H1 (cell line): ENCODE results near the gene SMIM32. TPM values are rescaled to one million over a fixed set of nuclear protein-coding genes. Genes with fewer than 3 reads are reported as not detected.

Source experiments
- CTCF ChIA-PET: fragments of 300-600 bp; sonication (Branson Sonifier 250); formaldehyde crosslinking; loops from one replicate; lab custom pipeline; 2021; ENCODE audit not compliant: partially characterized antibody; lab: Charles Lee
- POLR2A ChIA-PET: fragments of 300-600 bp; sonication (Branson Sonifier 250); formaldehyde crosslinking; loops from one replicate; lab custom pipeline; 2021; ENCODE audit warnings: inconsistent platforms; ENCODE audit not compliant: partially characterized antibody; lab: Charles Lee
- DNase-seq, 2 experiments: peaks; one replicate each; pipeline versions ENCODE4 v3.0.0 to v3.0.0-alpha.2; 2010 to 2022; ENCODE audit warnings: low spot score in 2 of 2, low read depth in 1 of 2, mixed read lengths in 1 of 2
- FAIRE-seq: peaks from 2 replicates; lab custom pipeline; 2011; peaks lifted over from hg19 to GRCh38; lab: Jason Lieb, UNC
- H2AFZ ChIP-seq: 2 replicates; pipeline ENCODE4 v1.8.1; 2012; ENCODE audit warnings: low read length, inconsistent platforms
- H2AK5ac ChIP-seq: 2 replicates; pipeline ENCODE4 v1.6.1; 2013; ENCODE audit warnings: low read depth, low read length
- H2BK120ac ChIP-seq: replicated peaks from 2 replicates; pipeline ENCODE3; 2013; ENCODE audit warnings: low read depth, low read length, inconsistent platforms
- H2BK12ac ChIP-seq: 2 replicates; pipeline ENCODE4 v1.6.1; 2013; ENCODE audit warnings: low read depth, low read length
- H2BK15ac ChIP-seq: 2 replicates; pipeline ENCODE4 v1.6.1; 2013; ENCODE audit warnings: low read length
- H2BK20ac ChIP-seq: 2 replicates; pipeline ENCODE4 v1.6.1; 2013; ENCODE audit warnings: low read length
- H2BK5ac ChIP-seq: 2 replicates; pipeline ENCODE4 v1.6.1; 2013; ENCODE audit warnings: low read depth, low read length
- H3K14ac ChIP-seq: 2 replicates; pipeline ENCODE4 v1.6.1; 2013; ENCODE audit warnings: inconsistent platforms; ENCODE audit not compliant: insufficient read length
- H3K18ac ChIP-seq: 2 replicates; pipeline ENCODE4 v1.6.1; 2013; ENCODE audit warnings: low read length; ENCODE audit errors: extremely low read depth
- H3K23ac ChIP-seq: 2 replicates; pipeline ENCODE4 v1.6.1; 2013; ENCODE audit warnings: inconsistent platforms; ENCODE audit not compliant: insufficient read length
- H3K23me2 ChIP-seq: 2 replicates; pipeline ENCODE4 v1.6.1; 2013; ENCODE audit warnings: low read depth, low read length
- H3K27ac ChIP-seq: 2 replicates; pipeline ENCODE4 v1.6.1; 2011; ENCODE audit warnings: low read depth, low read length, inconsistent platforms
- H3K27me3 ChIP-seq, 4 experiments: replicated peaks in 1 of 4; 1 replicate in 1 of 4; 2 replicates in 3 of 4; pipeline versions ENCODE4 v1.6.1 to v1.8.1; 2011 to 2013; ENCODE audit warnings: low read length in 3 of 4, mild to moderate bottlenecking in 3 of 4, inconsistent platforms in 2 of 4, mixed read lengths in 2 of 4, moderate library complexity in 1 of 4; ENCODE audit not compliant: control insufficient read depth in 3 of 4, insufficient read depth in 3 of 4; ENCODE audit errors: extremely low read depth in 1 of 4
- H3K36me3 ChIP-seq, 4 experiments: 2 replicates each; pipeline versions ENCODE4 v1.6.1 to v1.8.1; 2011 to 2013; ENCODE audit warnings: mild to moderate bottlenecking in 4 of 4, low read length in 3 of 4, moderate library complexity in 2 of 4, control low read depth in 1 of 4, inconsistent platforms in 1 of 4; ENCODE audit not compliant: insufficient read depth in 4 of 4, control insufficient read depth in 2 of 4
- H3K4ac ChIP-seq: replicated peaks from 2 replicates; pipeline ENCODE3; 2013; ENCODE audit warnings: low read length, low read depth, mixed read lengths, inconsistent platforms; ENCODE audit not compliant: insufficient read length
- H3K4me1 ChIP-seq, 4 experiments: replicated peaks in 1 of 4; 1 replicate in 1 of 4; 2 replicates in 3 of 4; pipeline versions ENCODE4 v1.6.1 to v1.8.1; 2011 to 2013; ENCODE audit warnings: low read length in 3 of 4, inconsistent platforms in 2 of 4, mixed read lengths in 1 of 4; ENCODE audit not compliant: insufficient read depth in 4 of 4, control insufficient read depth in 3 of 4
- H3K4me2 ChIP-seq, 2 experiments: 2 replicates each; pipeline versions ENCODE4 v1.6.1 to v1.8.1; 2011 to 2013; ENCODE audit warnings: low read depth in 2 of 2, low read length in 2 of 2, control low read depth in 1 of 2, inconsistent platforms in 1 of 2, mild to moderate bottlenecking in 1 of 2; ENCODE audit not compliant: insufficient read depth in 1 of 2
- H3K4me3 ChIP-seq, 4 experiments: fragments of 200-600, 300-600 bp in 1 of 4; sonication (generic), shearing (Covaris generic), sonication (Bioruptor Twin) in 1 of 4; 2 replicates each; pipeline versions ENCODE4 v1.5.1 to v1.8.1; 2011 to 2016; ENCODE audit warnings: low read length in 4 of 4, low read depth in 3 of 4, control low read depth in 2 of 4, inconsistent platforms in 2 of 4, mild to moderate bottlenecking in 2 of 4, mixed read lengths in 1 of 4, moderate library complexity in 1 of 4; ENCODE audit not compliant: insufficient read depth in 2 of 4; ENCODE audit errors: extremely low read depth in 1 of 4
- H3K56ac ChIP-seq: replicated peaks from 2 replicates; pipeline ENCODE3; 2013; ENCODE audit warnings: low read depth, mild to moderate bottlenecking, mixed read lengths, low read length, inconsistent platforms; ENCODE audit not compliant: insufficient read length
- H3K79me1 ChIP-seq: 2 replicates; pipeline ENCODE4 v1.6.1; 2013; ENCODE audit warnings: low read depth, low read length, control low read depth
- H3K79me2 ChIP-seq, 2 experiments: 2 replicates each; pipeline versions ENCODE4 v1.6.1 to v1.8.1; 2012 to 2013; ENCODE audit warnings: low read length in 2 of 2, mild to moderate bottlenecking in 2 of 2, inconsistent platforms in 1 of 2; ENCODE audit not compliant: insufficient read depth in 2 of 2, control insufficient read depth in 1 of 2
- H3K9ac ChIP-seq, 4 experiments: replicated peaks in 1 of 4; 1 replicate in 1 of 4; 2 replicates in 3 of 4; pipeline versions ENCODE4 v1.6.1 to v1.8.1; 2011 to 2013; ENCODE audit warnings: low read depth in 3 of 4, low read length in 3 of 4, control low read depth in 2 of 4, mild to moderate bottlenecking in 2 of 4, moderate library complexity in 2 of 4, inconsistent platforms in 1 of 4; ENCODE audit errors: extremely low read depth in 1 of 4
- H3K9me3 ChIP-seq, 2 experiments: 2 replicates each; pipeline versions ENCODE4 v1.6.1 to v1.8.1; 2012 to 2013; ENCODE audit warnings: mild to moderate bottlenecking in 2 of 2, moderate library complexity in 2 of 2, control low read depth in 1 of 2, inconsistent platforms in 1 of 2, low read depth in 1 of 2, low read length in 1 of 2, mixed read lengths in 1 of 2; ENCODE audit not compliant: insufficient read depth in 2 of 2
- H4K20me1 ChIP-seq, 2 experiments: replicated peaks in 1 of 2; 2 replicates each; pipeline versions ENCODE3 to v1.8.1; 2011 to 2013; ENCODE audit warnings: inconsistent platforms in 2 of 2, low read length in 2 of 2, mild to moderate bottlenecking in 1 of 2; ENCODE audit not compliant: insufficient read depth in 2 of 2, control insufficient read depth in 1 of 2
- H4K5ac ChIP-seq: 2 replicates; pipeline ENCODE4 v1.6.1; 2013; ENCODE audit warnings: low read length, low read depth, mixed read lengths, inconsistent platforms; ENCODE audit not compliant: insufficient read length
- H4K8ac ChIP-seq: 2 replicates; pipeline ENCODE4 v1.8.0; 2013; ENCODE audit warnings: mild to moderate bottlenecking, moderate library complexity, low read length, inconsistent platforms; ENCODE audit not compliant: insufficient read depth; ENCODE audit errors: extremely low read depth
- H4K91ac ChIP-seq: replicated peaks from 2 replicates; pipeline ENCODE3; 2013; ENCODE audit warnings: low read length, mixed read lengths, inconsistent platforms; ENCODE audit not compliant: insufficient read length
- FOSL1 ChIP-seq: IDR thresholded peaks from 2 replicates; pipeline ENCODE4 v1.6.1; 2011; ENCODE audit warnings: mild to moderate bottlenecking, low read depth, low read length, moderate library complexity; ENCODE audit not compliant: insufficient read depth
- GABPA ChIP-seq: IDR thresholded peaks from 2 replicates; pipeline ENCODE4 v1.6.1; 2011; ENCODE audit warnings: mild to moderate bottlenecking, low read length, moderate library complexity, borderline replicate concordance; ENCODE audit not compliant: insufficient read depth
- SP2 ChIP-seq: IDR thresholded peaks from 2 replicates; pipeline ENCODE4 v1.6.1; 2012; ENCODE audit warnings: mild to moderate bottlenecking, low read length, inconsistent platforms
- WGBS, 2 experiments: shearing (Covaris generic) in 1 of 2; methylation state at CpG; one replicate each; pipeline versions ENCODE4 v1.1.6 to v1.1.7; 2013 to 2015; ENCODE audit warnings: low lambda C conversion rate in 2 of 2, mixed read lengths in 2 of 2, inconsistent platforms in 1 of 2, low coverage in 1 of 2, missing lambda C conversion rate in 1 of 2; ENCODE audit not compliant: insufficient replicate concordance in 2 of 2, insufficient coverage in 1 of 2, insufficient read length in 1 of 2; ENCODE audit errors: extremely low coverage in 1 of 2, missing lambda C conversion rate in 1 of 2; 5-methylcytosine and 5-hydroxymethylcytosine counted together
- polyA plus RNA-seq, 7 experiments: library from polyadenylated mRNA; depleted of rRNA in 3 of 7; stranded (reverse) in 5 of 7; unstranded in 2 of 7; fragments of >200 nt in 5 of 7; fragments of 200-250 nt in 2 of 7; gene quantifications; 1 replicate in 5 of 7; 2 replicates in 1 of 7; 4 replicates in 1 of 7; pipeline versions ENCODE4 v1.2.1 to v1.2.3, GENCODE V29; 2011 to 2013; ENCODE audit warnings: missing spikeins in 2 of 7, mixed read lengths in 2 of 7
- total RNA-seq: library from RNA; stranded (reverse); fragmentation: NEBNext Ultra II Directional; extraction: Animal tissue kit (Norgen Biotek cat#: 25700); gene quantifications from 2 replicates; pipeline ENCODE4 v1.2.1, GENCODE V29; 2021

Gene SMIM32
- total and polyA plus RNA-seq, 2 of the 8 experiments (the other 6 are each of a cell fraction or from before 2014, with no cell fraction given): 0.09 to 0.22 TPM

GRCh38 chr5:136143312-136143711 lies 49.6 kb downstream of the SMIM32 start:
- no peak overlapping the region for H3K4me3 ChIP-seq
- no peak overlapping the region for H3K4me2 ChIP-seq
- H2BK5ac ChIP-seq: no peak overlapping the region
- no peak overlapping the region for H3K14ac ChIP-seq
- peaks cover 18 to 26% of the 10 kb centered on the region in 2 experiments for H4K20me1 ChIP-seq
- no peaks in the 10 kb centered on the region; a peak in 1 of 8 replicates for H3K36me3 ChIP-seq
- H3K4me1 ChIP-seq: peaks cover 0 to 4% (median 0%) of the 10 kb centered on the region in 4 experiments; a peak in 1 of 7 replicates
- no peak overlapping the region for H4K91ac ChIP-seq
- no peaks in the 10 kb centered on the region for H3K23me2 ChIP-seq
- no peak overlapping the region for H2BK12ac ChIP-seq
- no peak overlapping the region for H4K5ac ChIP-seq
- no peak for FAIRE-seq
- H2BK120ac ChIP-seq: no peak overlapping the region
- no peak overlapping the region; a peak in 1 of 7 replicates for H3K9ac ChIP-seq
- H3K4ac ChIP-seq: no peak overlapping the region
- no peak overlapping the region for H2BK15ac ChIP-seq
- H3K27me3 ChIP-seq: no peaks in the 10 kb centered on the region
- H4K8ac ChIP-seq: no peak overlapping the region
- DNase-seq: no peak
- H3K79me1 ChIP-seq: peaks cover 7% of the 10 kb centered on the region
- H3K79me2 ChIP-seq: peaks cover 11 to 99% of the 10 kb centered on the region in 2 experiments
- POLR2A ChIA-PET: interaction anchor here (2.6 kb wide), 1 partner anchor 10 kb away, joined by 10 read pairs; no protein-coding TSS in a partner anchor
- H3K27ac ChIP-seq: no peak overlapping the region
- 87% methylated on average over 6 of the region's 6 CpGs; no CpG with 5 or more reads in 1 of the 2 experiments for WGBS, 2 experiments
- no peak overlapping the region for H2AK5ac ChIP-seq
- no peak overlapping the region for H2AFZ ChIP-seq
- no peak overlapping the region for H3K23ac ChIP-seq
- H2BK20ac ChIP-seq: no peak overlapping the region
- H3K9me3 ChIP-seq: no peaks in the 10 kb centered on the region
- no peak overlapping the region for H3K18ac ChIP-seq
- no peak overlapping the region for H3K56ac ChIP-seq
- CTCF ChIA-PET: no interaction called here
- no peak for TF ChIP-seq GABPA
- no peak for TF ChIP-seq SP2
- TF ChIP-seq FOSL1: no peak
